ENCODE results near the gene AKAP1.

AKAP1 gene

GRCh38 chr17:57089391-57089790, 4.3 kb downstream of the AKAP1 start:
- Histone ChIP-seq H3K9me3 (no peaks in the 10 kb centered on the region), H3K36me3 (no peaks in the 10 kb centered on the region), H3K4me1 (peaks cover 4% of the 10 kb centered on the region; the same call in 1 of the 2 replicates), H3K4me3 (ENCODE audit: low read depth, low read length) (no peak overlapping the region), H3K27me3 (no peaks in the 10 kb centered on the region)
- no peak for TF ChIP-seq CTCF (IDR thresholded peaks at IDR 0.05; ENCODE audit: low read depth, low read length)
- no peak for DNase-seq

- Histone ChIP-seq H3K4me1 (peaks cover 4% of the 10 kb centered on the region; the same call in 1 of the 2 replicates), H3K4me3 (ENCODE audit: low read depth, low read length) (no peak overlapping the region), H3K9me3 (no peaks in the 10 kb centered on the region), H3K36me3 (no peaks in the 10 kb centered on the region), H3K27me3 (no peaks in the 10 kb centered on the region)
- TF ChIP-seq CTCF (IDR thresholded peaks at IDR 0.05; ENCODE audit: low read depth, low read length), result no peak
- no peak for DNase-seq
Observed at GRCh38 chr17:57090560-57091185, 5.6 kb downstream of the AKAP1 start.

- no peak for TF ChIP-seq CTCF (IDR thresholded peaks at IDR 0.05; ENCODE audit: low read depth, low read length)
- Histone ChIP-seq H3K36me3 (no peaks in the 10 kb centered on the region; the same call in 1 of the 2 replicates), H3K4me3 (ENCODE audit: low read depth, low read length) (no peak overlapping the region), H3K27me3 (no peaks in the 10 kb centered on the region), H3K9me3 (no peaks in the 10 kb centered on the region), H3K4me1 (peaks cover 4% of the 10 kb centered on the region; the same call in 1 of the 2 replicates)
- no peak for DNase-seq
Observed at GRCh38 chr17:57091186-57091618, 6.2 kb downstream of the AKAP1 start.

- H3K36me3 ChIP-seq, result no peaks in the 10 kb centered on the region; the same call in 1 of the 2 replicates
- H3K4me3 ChIP-seq (ENCODE audit: low read depth, low read length), result no peak overlapping the region
- peaks cover 4% of the 10 kb centered on the region; the same call in 1 of the 2 replicates for H3K4me1 ChIP-seq
- no peak for TF ChIP-seq CTCF (IDR thresholded peaks at IDR 0.05; ENCODE audit: low read depth, low read length)
- no peaks in the 10 kb centered on the region for H3K27me3 ChIP-seq
- DNase-seq, result no peak
- H3K9me3 ChIP-seq, result no peaks in the 10 kb centered on the region
Observed at GRCh38 chr17:57092171-57092570, 7.1 kb downstream of the AKAP1 start.

GRCh38 chr17:57092779-57093178, 7.7 kb downstream of the AKAP1 start:
- Histone ChIP-seq H3K4me1 (peaks cover 8% of the 10 kb centered on the region), H3K27me3 (no peaks in the 10 kb centered on the region), H3K4me3 (ENCODE audit: low read depth, low read length) (no peak overlapping the region), H3K9me3 (no peaks in the 10 kb centered on the region), H3K36me3 (no peaks in the 10 kb centered on the region; the same call in 1 of the 2 replicates)
- DNase-seq, result no peak
- TF ChIP-seq CTCF (IDR thresholded peaks at IDR 0.05; ENCODE audit: low read depth, low read length), result no peak

- Histone ChIP-seq H3K9me3 (no peaks in the 10 kb centered on the region), H3K4me1 (peaks cover 14% of the 10 kb centered on the region), H3K4me3 (ENCODE audit: low read depth, low read length) (no peak overlapping the region), H3K27me3 (no peaks in the 10 kb centered on the region), H3K36me3 (no peaks in the 10 kb centered on the region; the same call in 1 of the 2 replicates)
- TF ChIP-seq CTCF (IDR thresholded peaks at IDR 0.05; ENCODE audit: low read depth, low read length), result no peak
- DNase-seq, result no peak
Observed at GRCh38 chr17:57096472-57097202, 11.6 kb downstream of the AKAP1 start.

Data from BE2C (cell line).